ENCODE data around the gene TIA1.
"Not testable (repeated sequence)": the region's sequence is repeated elsewhere in the genome, so short reads cannot be mapped to it uniquely, and the experiment has no call there.

The TIA1 gene

GRCh38 chr2:70248181-70248847 is at the start of gene TIA1:
TIA1 (minus strand) TSS chr2:70248628; CDS start chr2:70248430, 198 bp downstream.
- peak; percentile 99 for DNase-seq

GRCh38 chr2:70297828-70298227 is 49.4 kb upstream of the TIA1 start:
- not testable (repeated sequence) for DNase-seq

GRCh38 chr2:70283500-70284191 is 35.2 kb upstream of the TIA1 start:
- no peak for DNase-seq

- no peak for DNase-seq
Measured at GRCh38 chr2:70282439-70282838, 34.0 kb upstream of the TIA1 start.

GRCh38 chr2:70280242-70280798 is 31.9 kb upstream of the TIA1 start:
- DNase-seq = no peak

GRCh38 chr2:70270323-70270722 is 21.9 kb upstream of the TIA1 start:
- DNase-seq = no peak

GRCh38 chr2:70269422-70270302 is 21.2 kb upstream of the TIA1 start:
- not testable (repeated sequence) for DNase-seq

GRCh38 chr2:70266925-70267324 is 18.5 kb upstream of the TIA1 start:
- DNase-seq = not testable (repeated sequence)

- DNase-seq = no peak
Measured at GRCh38 chr2:70261501-70261900, 13.1 kb upstream of the TIA1 start.

- DNase-seq = no peak
Measured at GRCh38 chr2:70258532-70258875, 10.1 kb upstream of the TIA1 start.

GRCh38 chr2:70255637-70256314 is 7.3 kb upstream of the TIA1 start:
- DNase-seq = no peak

GRCh38 chr2:70250434-70250833 is 2.0 kb upstream of the TIA1 start:
- no peak for DNase-seq

- DNase-seq = no peak
Measured at GRCh38 chr2:70247364-70248180, 856 bp downstream of the TIA1 start.

GRCh38 chr2:70243806-70244584 is 4.4 kb downstream of the TIA1 start:
- DNase-seq = no peak

- no peak for DNase-seq
Measured at GRCh38 chr2:70242552-70242951, 5.9 kb downstream of the TIA1 start.

GRCh38 chr2:70241340-70241739 is 7.1 kb downstream of the TIA1 start:
- DNase-seq = no peak

GRCh38 chr2:70240599-70240998 is 7.8 kb downstream of the TIA1 start:
- no peak for DNase-seq

GRCh38 chr2:70233926-70234325 is 14.5 kb downstream of the TIA1 start:
- DNase-seq = no peak

- no peak for DNase-seq
Measured at GRCh38 chr2:70226781-70227180, 21.6 kb downstream of the TIA1 start.

- not testable (repeated sequence) for DNase-seq
Measured at GRCh38 chr2:70223305-70223704, 25.1 kb downstream of the TIA1 start.

- no peak for DNase-seq
Measured at GRCh38 chr2:70214953-70215549, 33.4 kb downstream of the TIA1 start.

Measured in CD4-positive, alpha-beta T cell treated with Interleukin-4 for 4 hours (primary cell).